ENCODE data around the gene LRRIQ1. TPM values are rescaled to one million over a fixed set of nuclear protein-coding genes. Genes with fewer than 3 reads are reported as not detected.

The LRRIQ1 gene
- total and polyA plus RNA-seq, 2 of the 4 experiments (the other 2 are of a cell fraction): under 0.01 to 0.05 TPM

DNA sequence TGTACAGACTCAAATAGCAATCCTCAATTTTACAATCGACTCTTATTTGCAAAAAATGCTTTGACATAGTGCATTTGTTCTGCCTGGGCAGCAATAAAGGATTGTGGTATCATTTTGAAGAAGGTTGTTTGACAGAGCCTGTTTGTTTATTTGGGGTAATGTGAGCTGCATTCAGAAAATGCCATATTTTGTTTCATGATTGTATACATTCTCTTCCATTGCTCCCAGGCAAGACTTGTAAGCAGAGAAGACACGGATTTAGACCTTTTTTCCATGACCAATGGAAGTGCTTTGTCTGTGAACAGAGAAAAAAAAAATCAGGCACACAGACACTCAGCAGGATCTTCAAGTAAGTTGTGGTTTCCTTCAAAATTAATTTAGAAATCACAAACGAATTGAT is 208.4 kb downstream of the LRRIQ1 start:
- H2AFZ ChIP-seq (replicated peaks; ENCODE audit: low read length, poor library complexity): no peak overlapping the region
- in situ Hi-C loops (cut with MboI; ENCODE audit: low sequenced_read_pairs): no loop called here
- no peak overlapping the region for H4K5ac ChIP-seq (ENCODE audit: low read depth, low read length)

More for the DNA sequence above, 208.4 kb downstream of the LRRIQ1 start:
- Histone ChIP-seq H3K23ac (ENCODE audit: low read depth, low read length) (no peak overlapping the region), H2BK120ac (ENCODE audit: low read depth, low read length) (no peak overlapping the region), H2BK20ac (ENCODE audit: low read depth, low read length) (no peak overlapping the region), H4K91ac (ENCODE audit: insufficient read depth, low read depth, low read length) (no peak overlapping the region), H2AK9ac (replicated peaks; ENCODE audit: low read depth, low read length, poor library complexity) (no peak overlapping the region), H3K9me3 (ENCODE audit: control insufficient read depth, insufficient read depth, low read length) (no peaks in the 10 kb centered on the region), H3K9ac (ENCODE audit: low read depth, low read length) (no peak overlapping the region), H3K79me1 (ENCODE audit: low read depth in 1 of 2, low read length in 2 of 2) (no peaks in the 10 kb centered on the region), H3K18ac (ENCODE audit: low read depth, low read length) (no peak overlapping the region), H3K36me3 (ENCODE audit: control insufficient read depth, insufficient read depth, low read length) (no peaks in the 10 kb centered on the region), H3K14ac (replicated peaks; ENCODE audit: low read depth, low read length) (no peak overlapping the region), H3K4me1 (ENCODE audit: control insufficient read depth, insufficient read depth, low read length) (no peaks in the 10 kb centered on the region), H2BK5ac (ENCODE audit: low read depth, low read length, poor library complexity, severe bottlenecking) (no peak overlapping the region), H4K8ac (ENCODE audit: low read depth in 2 of 2, low read length in 2 of 2) (no peak overlapping the region), H3K4me2 (ENCODE audit: low read depth, low read length) (no peak overlapping the region), H2AK5ac (ENCODE audit: low read depth, low read length) (no peak overlapping the region), H3K56ac (ENCODE audit: extremely low read depth, insufficient read depth, low read length) (no peak overlapping the region), H2BK15ac (ENCODE audit: low read depth, low read length) (no peak overlapping the region), H4K20me1 (ENCODE audit: insufficient read depth, low read length) (no peaks in the 10 kb centered on the region), H3K9me1 (ENCODE audit: insufficient read depth, low read length) (no peaks in the 10 kb centered on the region), H3K27me3 (ENCODE audit: control insufficient read depth, insufficient read depth, low read length) (no peaks in the 10 kb centered on the region), H3K27ac (ENCODE audit: insufficient read depth, low read length) (no peak overlapping the region), H3K4ac (ENCODE audit: low read depth, low read length) (no peak overlapping the region), H3K4me3 (ENCODE audit: insufficient read depth, low read depth, low read length) (no peak overlapping the region)
- intact Hi-C loops (cut with micrococcal nuclease): no loop called here
- dilution Hi-C loops (cut with HindIII; ENCODE audit: low sequenced_read_pairs, unreplicated experiment): no loop called here
- no CpG with 5 or more reads among the region's 3 CpGs for WGBS, 2 experiments (ENCODE audit: extremely low coverage in 2 of 2, insufficient read length in 1 of 2)
- ATAC-seq (ENCODE audit: low read depth) (no peak), DNase-seq (no peak)
- ChIA-PET POLR2A (ENCODE audit: unreplicated experiment) (no interaction called here), CTCF (no interaction called here)
- no TSS peak for BruUV-seq (replicated peaks)
- TF ChIP-seq RCOR1 (IDR thresholded peaks at IDR 0.05; ENCODE audit: insufficient replicate concordance, low read length): no peak
- TF ChIP-seq NFE2L2 (IDR thresholded peaks at IDR 0.05; ENCODE audit: low read depth, low read length): no peak
- TF ChIP-seq, protein P1, sequence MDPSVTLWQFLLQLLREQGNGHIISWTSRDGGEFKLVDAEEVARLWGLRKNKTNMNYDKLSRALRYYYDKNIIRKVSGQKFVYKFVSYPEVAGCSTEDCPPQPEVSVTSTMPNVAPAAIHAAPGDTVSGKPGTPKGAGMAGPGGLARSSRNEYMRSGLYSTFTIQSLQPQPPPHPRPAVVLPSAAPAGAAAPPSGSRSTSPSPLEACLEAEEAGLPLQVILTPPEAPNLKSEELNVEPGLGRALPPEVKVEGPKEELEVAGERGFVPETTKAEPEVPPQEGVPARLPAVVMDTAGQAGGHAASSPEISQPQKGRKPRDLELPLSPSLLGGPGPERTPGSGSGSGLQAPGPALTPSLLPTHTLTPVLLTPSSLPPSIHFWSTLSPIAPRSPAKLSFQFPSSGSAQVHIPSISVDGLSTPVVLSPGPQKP (IDR thresholded peaks at IDR 0.05; ENCODE audit: borderline replicate concordance, low read depth, low read length): no peak
- no peak for TF ChIP-seq BHLHE40 (IDR thresholded peaks at IDR 0.05; ENCODE audit: low read depth, low read length)
